Measurements from ENCODE around the gene VCY. TPM values are rescaled to one million over a fixed set of nuclear protein-coding genes. Genes with fewer than 3 reads are reported as not detected.

Gene VCY
- not detected in 2 replicates for total RNA-seq

GRCh38 chrY:13986373-13986772, at the start of gene VCY:
TSS of gene VCY (minus strand) at chrY:13986473. CDS start at chrY:13986440, 33 bp downstream.

Other genes with a start within 250 kb of the VCY start
- not detected in 2 replicates for gene VCY1B, start 69.8 kb upstream of the VCY start, total RNA-seq

Data from bronchus fibroblast of lung (primary cell).